ENCODE results near the gene SRSF4. TPM values are rescaled to one million over a fixed set of nuclear protein-coding genes. Genes with fewer than 3 reads are reported as not detected.

The SRSF4 gene
- total RNA-seq, 4 donors from 2014 or later: 41.4 to 82.6 (median 56.4) TPM

GRCh38 chr1:29218223-29218622, 36.5 kb upstream of the SRSF4 start:
- Histone ChIP-seq H3K36me3 (peaks cover 0 to 93% (median 16%) of the 10 kb centered on the region in 3 donors), H3K27me3 (no peaks in the 10 kb centered on the region), H3K4me1 (no peaks in the 10 kb centered on the region), H3K4me3 (no peak overlapping the region), H3K9me3 (no peaks in the 10 kb centered on the region), H3K27ac (no peak overlapping the region)
- TF ChIP-seq CTCF (IDR thresholded peaks at IDR 0.05) (no peak), POLR2A (IDR thresholded peaks at IDR 0.05) (no peak)
- DNase-seq: no peak
- intact Hi-C loops (cut with DNase I): no loop called here
- WGBS, 2 donors: 60 to 92% methylated on average over 2 of the region's 2 CpGs

- no peak for DNase-seq
- Histone ChIP-seq H3K4me1 (no peaks in the 10 kb centered on the region), H3K9me3 (no peaks in the 10 kb centered on the region), H3K4me3 (no peak overlapping the region), H3K27ac (no peak overlapping the region), H3K36me3 (peaks cover 0 to 93% (median 16%) of the 10 kb centered on the region in 3 donors), H3K27me3 (no peaks in the 10 kb centered on the region)
- 90 to 100% methylated on average over 2 of the region's 2 CpGs for WGBS, 2 donors
- intact Hi-C loops (cut with DNase I): no loop called here
- TF ChIP-seq POLR2A (IDR thresholded peaks at IDR 0.05) (no peak), CTCF (IDR thresholded peaks at IDR 0.05) (no peak)
Measured at GRCh38 chr1:29217633-29218032, 35.9 kb upstream of the SRSF4 start.

- Histone ChIP-seq H3K27ac (no peak overlapping the region), H3K4me3 (no peak overlapping the region), H3K36me3 (peaks cover 0 to 79% (median 16%) of the 10 kb centered on the region in 3 donors), H3K4me1 (no peaks in the 10 kb centered on the region), H3K9me3 (no peaks in the 10 kb centered on the region), H3K27me3 (no peaks in the 10 kb centered on the region)
- intact Hi-C loops (cut with DNase I): no loop called here
- DNase-seq: no peak
- 90 to 93% methylated on average over 3 to 5 of the region's 5 CpGs for WGBS, 2 donors
- TF ChIP-seq POLR2A (IDR thresholded peaks at IDR 0.05): no peak
Measured at GRCh38 chr1:29213055-29213454, 31.4 kb upstream of the SRSF4 start.

DNA sequence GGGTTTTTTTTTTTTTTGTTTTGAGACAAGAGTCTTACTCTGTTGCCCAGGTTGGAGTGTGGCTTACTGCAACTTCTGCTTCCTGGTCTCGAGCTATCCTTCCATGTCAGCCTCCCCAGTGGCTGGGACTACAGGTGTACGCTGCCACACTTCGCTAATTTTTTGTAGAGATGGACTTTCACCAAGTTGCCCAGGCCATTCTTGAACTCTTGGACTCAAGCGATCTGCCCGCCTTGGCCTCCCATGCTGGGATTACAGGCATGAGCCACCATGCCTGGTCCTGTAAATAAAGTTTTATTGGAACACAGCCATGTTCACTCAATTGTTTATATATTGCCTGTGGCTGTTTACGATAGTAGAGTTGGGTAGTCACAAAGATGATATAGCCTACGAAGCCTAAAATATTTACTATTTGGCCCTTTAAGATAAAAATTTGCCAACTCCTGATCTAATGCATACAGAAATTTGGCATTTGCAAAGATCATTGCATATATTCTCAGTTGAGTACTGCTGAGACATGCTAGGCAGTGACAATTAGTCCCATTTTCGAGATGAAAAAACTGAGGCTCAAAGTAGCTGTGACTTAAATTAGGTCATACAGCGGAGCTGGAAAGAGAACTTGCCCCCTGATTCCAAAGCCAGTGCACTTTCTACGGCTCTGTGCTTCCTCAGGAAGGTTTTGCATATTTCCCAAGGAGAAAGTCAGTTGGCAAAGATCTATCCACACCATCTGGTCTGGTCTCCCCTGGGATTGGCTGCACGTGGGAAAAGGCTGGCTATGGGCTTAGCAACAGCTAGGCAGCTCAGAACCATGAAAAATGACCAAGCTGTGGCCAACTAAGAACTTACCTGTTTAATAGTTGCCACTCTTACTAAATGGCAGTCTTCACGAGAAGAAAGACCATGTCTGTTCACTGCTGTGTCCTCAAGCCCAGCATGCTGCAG, 29.7 kb upstream of the SRSF4 start:
- H3K9me3 ChIP-seq: no peaks in the 10 kb centered on the region
- H3K36me3 ChIP-seq: peaks cover 0 to 76% (median 16%) of the 10 kb centered on the region in 3 donors
- no peaks in the 10 kb centered on the region for H3K4me1 ChIP-seq
- H3K4me3 ChIP-seq: no peak overlapping the region
- intact Hi-C loops (cut with DNase I): no loop called here
- TF ChIP-seq POLR2A (IDR thresholded peaks at IDR 0.05) (no peak), CTCF (IDR thresholded peaks at IDR 0.05) (no peak)
- DNase-seq: no peak
- 74 to 84% methylated on average over 12 of the region's 12 CpGs for WGBS, 2 donors
- no peaks in the 10 kb centered on the region for H3K27me3 ChIP-seq
- no peak overlapping the region for H3K27ac ChIP-seq

DNA sequence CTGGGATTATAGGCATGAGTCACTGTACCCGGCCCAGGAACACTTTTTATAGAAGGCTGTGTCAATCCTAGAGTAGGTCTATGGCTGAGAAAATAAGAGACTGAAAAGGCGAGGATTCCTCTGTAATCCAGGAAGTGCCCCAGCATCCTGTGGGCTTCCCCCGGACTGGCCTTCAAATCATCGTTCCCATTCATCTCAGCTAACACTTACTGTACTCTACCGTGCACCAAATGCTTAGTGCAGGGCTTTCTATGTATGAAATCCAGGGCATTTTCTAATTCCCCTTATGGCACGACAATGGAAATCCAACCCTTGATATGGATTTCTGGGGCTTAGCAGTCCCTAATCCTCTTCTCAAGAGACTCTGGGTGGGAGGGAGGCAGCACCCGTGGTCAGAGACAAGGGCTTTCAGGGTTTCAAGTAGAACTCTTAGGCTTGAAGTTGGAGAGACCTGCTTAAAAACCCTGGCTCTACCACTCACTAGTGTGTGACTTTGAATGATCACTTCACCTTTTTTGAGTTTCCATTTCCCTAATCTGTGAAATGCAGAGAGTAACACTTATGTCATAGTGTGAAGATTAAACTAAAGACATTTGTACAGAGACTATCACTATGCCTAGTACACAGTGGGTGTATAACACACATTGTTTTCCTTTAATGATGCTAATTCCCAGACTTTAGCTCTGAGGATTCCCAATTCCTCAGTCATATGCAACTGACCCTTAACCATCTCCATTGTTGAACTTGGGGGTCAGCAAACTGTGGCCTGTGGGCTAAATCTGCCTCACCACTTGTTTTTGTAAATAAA, 28.8 kb upstream of the SRSF4 start:
- Histone ChIP-seq H3K27ac (no peak overlapping the region), H3K4me3 (no peak overlapping the region), H3K36me3 (peaks cover 0 to 76% (median 8%) of the 10 kb centered on the region in 3 donors), H3K27me3 (no peaks in the 10 kb centered on the region), H3K4me1 (no peaks in the 10 kb centered on the region), H3K9me3 (no peaks in the 10 kb centered on the region)
- TF ChIP-seq POLR2A (IDR thresholded peaks at IDR 0.05) (no peak), CTCF (IDR thresholded peaks at IDR 0.05) (no peak)
- no peak for DNase-seq
- 56 to 67% methylated on average over 7 of the region's 7 CpGs for WGBS, 2 donors
- intact Hi-C loops (cut with DNase I): no loop called here
